Measurements from ENCODE around the gene NR1H4. TPM values are rescaled to one million over a fixed set of nuclear protein-coding genes. Genes with fewer than 3 reads are reported as not detected.
A peak's percentile ranks its signal among the peaks of the same experiment; 100 is the strongest.

NR1H4 gene
- total and polyA plus RNA-seq, 9 of the 15 experiments (the other 6 are each of a cell fraction or from before 2014, with no cell fraction given), result 0.03 TPM; not detected in 8

GRCh38 chr12:100573292-100574186 is 99.9 kb downstream of the NR1H4 start, which contains the start of gene GAS2L3 (continued):
- no peak for TF ChIP-seq TCF7L2 (IDR thresholded peaks at IDR 0.05; ENCODE audit: low read depth, low read length)
- TF ChIP-seq LEF1 (IDR thresholded peaks at IDR 0.05), result no peak
- no peak for TF ChIP-seq RFX5 (IDR thresholded peaks at IDR 0.05; ENCODE audit: low read depth, low read length)
- no peak for TF ChIP-seq CHD4 (IDR thresholded peaks at IDR 0.05; ENCODE audit: insufficient read depth, insufficient replicate concordance, low read depth, low read length, poor library complexity, severe bottlenecking)
- no peak for TF ChIP-seq ZNF592 (IDR thresholded peaks at IDR 0.05)
- TF ChIP-seq RBFOX2 (IDR thresholded peaks at IDR 0.05; ENCODE audit: low read depth, low read length), result peak; percentile 74
- TF ChIP-seq ZNF76 (CRISPR knock-in tag; IDR thresholded peaks at IDR 0.05; ENCODE audit: borderline replicate concordance), result no peak
- TF ChIP-seq CREM (IDR thresholded peaks at IDR 0.05; ENCODE audit: low read depth), result no peak
- TF ChIP-seq CEBPG (CRISPR knock-in tag; IDR thresholded peaks at IDR 0.05), result no peak
- TF ChIP-seq CEBPG (tag; conservative IDR thresholded peaks at IDR 0.05 in 1 of 2, IDR thresholded peaks at IDR 0.05 in 1 of 2), result no peak
- TF ChIP-seq BMI1 (IDR thresholded peaks at IDR 0.05; ENCODE audit: low read length), result no peak
- TF ChIP-seq NRF1 (conservative IDR thresholded peaks at IDR 0.05 in 1 of 2, IDR thresholded peaks at IDR 0.05 in 1 of 2), result peak; percentile 42 to 57; a peak in 3 of 4 replicates
- TF ChIP-seq ZNF395 (CRISPR knock-in tag; IDR thresholded peaks at IDR 0.05), result no peak
- TF ChIP-seq, protein P1, sequence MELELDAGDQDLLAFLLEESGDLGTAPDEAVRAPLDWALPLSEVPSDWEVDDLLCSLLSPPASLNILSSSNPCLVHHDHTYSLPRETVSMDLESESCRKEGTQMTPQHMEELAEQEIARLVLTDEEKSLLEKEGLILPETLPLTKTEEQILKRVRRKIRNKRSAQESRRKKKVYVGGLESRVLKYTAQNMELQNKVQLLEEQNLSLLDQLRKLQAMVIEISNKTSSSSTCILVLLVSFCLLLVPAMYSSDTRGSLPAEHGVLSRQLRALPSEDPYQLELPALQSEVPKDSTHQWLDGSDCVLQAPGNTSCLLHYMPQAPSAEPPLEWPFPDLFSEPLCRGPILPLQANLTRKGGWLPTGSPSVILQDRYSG (tag; conservative IDR thresholded peaks at IDR 0.05; ENCODE audit: low read depth), result no peak
- 0 out of 2 replicates have a peak, but pooled peaks have one; percentile 13 for TF ChIP-seq RB1 (IDR thresholded peaks at IDR 0.05; ENCODE audit: low read depth)
- TF ChIP-seq, protein P2, sequence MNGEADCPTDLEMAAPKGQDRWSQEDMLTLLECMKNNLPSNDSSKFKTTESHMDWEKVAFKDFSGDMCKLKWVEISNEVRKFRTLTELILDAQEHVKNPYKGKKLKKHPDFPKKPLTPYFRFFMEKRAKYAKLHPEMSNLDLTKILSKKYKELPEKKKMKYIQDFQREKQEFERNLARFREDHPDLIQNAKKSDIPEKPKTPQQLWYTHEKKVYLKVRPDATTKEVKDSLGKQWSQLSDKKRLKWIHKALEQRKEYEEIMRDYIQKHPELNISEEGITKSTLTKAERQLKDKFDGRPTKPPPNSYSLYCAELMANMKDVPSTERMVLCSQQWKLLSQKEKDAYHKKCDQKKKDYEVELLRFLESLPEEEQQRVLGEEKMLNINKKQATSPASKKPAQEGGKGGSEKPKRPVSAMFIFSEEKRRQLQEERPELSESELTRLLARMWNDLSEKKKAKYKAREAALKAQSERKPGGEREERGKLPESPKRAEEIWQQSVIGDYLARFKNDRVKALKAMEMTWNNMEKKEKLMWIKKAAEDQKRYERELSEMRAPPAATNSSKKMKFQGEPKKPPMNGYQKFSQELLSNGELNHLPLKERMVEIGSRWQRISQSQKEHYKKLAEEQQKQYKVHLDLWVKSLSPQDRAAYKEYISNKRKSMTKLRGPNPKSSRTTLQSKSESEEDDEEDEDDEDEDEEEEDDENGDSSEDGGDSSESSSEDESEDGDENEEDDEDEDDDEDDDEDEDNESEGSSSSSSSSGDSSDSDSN (IDR thresholded peaks at IDR 0.05; ENCODE audit: borderline replicate concordance in 1 of 2, low read depth in 2 of 2, low read length in 2 of 2), result no peak

All from K562 (cell line).